Mesodermal cell (in vitro differentiated cells): ENCODE results near the gene TIMM9.
A peak's percentile ranks its signal among the peaks of the same experiment; 100 is the strongest.

Source experiments
- H3K27ac ChIP-seq: 2 replicates; pipeline ENCODE4 v1.7.0; 2013; ENCODE audit warnings: mild to moderate bottlenecking, low read depth, low read length, moderate library complexity; ENCODE audit not compliant: severe bottlenecking
- H3K36me3 ChIP-seq: 2 replicates; pipeline ENCODE4 v1.7.1; 2013; ENCODE audit warnings: mild to moderate bottlenecking, low read length, moderate library complexity; ENCODE audit not compliant: control insufficient read depth, insufficient read depth
- H3K4me1 ChIP-seq: one replicate; pipeline ENCODE4 v1.7.1; 2013; ENCODE audit warnings: mild to moderate bottlenecking, low read length; ENCODE audit not compliant: insufficient read depth, control insufficient read depth, poor library complexity, severe bottlenecking
- H3K4me3 ChIP-seq: 2 replicates; pipeline ENCODE4 v1.7.0; 2013; ENCODE audit warnings: low read length, control low read depth, mild to moderate bottlenecking; ENCODE audit not compliant: insufficient read depth, poor library complexity, severe bottlenecking; ENCODE audit errors: extremely low read depth
- H3K9me3 ChIP-seq: 2 replicates; pipeline ENCODE4 v1.7.1; 2013; ENCODE audit warnings: mild to moderate bottlenecking, low read length, moderate library complexity; ENCODE audit not compliant: control insufficient read depth
- WGBS, 2 experiments: methylation state at CpG; one replicate each; pipeline ENCODE4 v1.1.5; 2013; ENCODE audit warnings: missing lambda C conversion rate in 2 of 2; ENCODE audit not compliant: insufficient coverage in 2 of 2; 5-methylcytosine and 5-hydroxymethylcytosine counted together

Gene TIMM9

DNA sequence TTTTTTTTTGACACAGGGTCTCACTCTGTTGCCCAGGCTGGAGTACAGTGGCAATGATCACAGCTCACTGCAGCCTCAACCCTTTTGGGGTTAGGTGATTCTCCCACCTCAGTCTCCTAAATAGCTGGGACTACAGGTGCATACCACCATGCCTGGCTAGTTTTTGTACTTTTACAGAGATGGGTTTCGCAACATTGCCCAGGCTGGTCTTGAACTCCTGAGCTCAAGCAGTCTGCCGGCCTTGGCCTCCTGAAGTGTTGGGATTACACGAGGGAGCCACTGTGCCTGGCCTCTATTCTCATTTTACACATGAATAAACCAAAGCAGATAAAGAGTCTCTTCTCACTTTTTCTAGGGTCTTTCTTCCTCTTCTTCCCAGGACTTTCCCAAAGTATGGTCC, 28.4 kb downstream of the TIMM9 start:
- Histone ChIP-seq H3K36me3 (no peaks in the 10 kb centered on the region), H3K27ac (no peak overlapping the region), H3K4me3 (no peak overlapping the region), H3K4me1 (no peaks in the 10 kb centered on the region), H3K9me3 (no peaks in the 10 kb centered on the region)
- WGBS, 2 experiments: 86 to 88% methylated on average over 3 of the region's 3 CpGs

- H3K4me1 ChIP-seq: no peaks in the 10 kb centered on the region
- no peak overlapping the region for H3K4me3 ChIP-seq
- no peaks in the 10 kb centered on the region for H3K36me3 ChIP-seq
Observed at GRCh38 chr14:58398495-58398894, 28.8 kb downstream of the TIMM9 start.

DNA sequence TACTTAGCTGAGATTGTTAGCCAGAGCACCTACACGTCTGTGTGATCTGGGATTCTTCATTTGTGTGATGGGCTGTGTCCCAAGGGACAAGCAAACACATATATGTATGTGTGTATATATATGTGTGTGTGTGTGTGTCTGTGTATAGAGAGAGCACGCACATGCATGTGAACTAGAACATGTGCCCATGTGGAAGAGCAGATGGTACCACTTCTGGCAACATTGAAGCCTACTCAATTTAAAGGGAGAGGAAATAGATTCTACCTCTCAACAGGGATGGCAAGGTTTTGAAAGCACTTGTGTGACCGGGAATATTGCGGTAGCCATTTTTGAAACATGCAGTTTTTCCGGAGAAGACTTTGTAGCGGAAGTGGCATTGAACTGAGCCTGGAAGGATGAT, 30.2 kb downstream of the TIMM9 start:
- 89 to 96% methylated on average over 5 to 6 of the region's 6 CpGs for WGBS, 2 experiments

More at GRCh38 chr14:58398495-58398894, 28.8 kb downstream of the TIMM9 start:
- Histone ChIP-seq H3K27ac (no peak overlapping the region), H3K9me3 (no peaks in the 10 kb centered on the region)

GRCh38 chr14:58395812-58396788, 31.2 kb downstream of the TIMM9 start, which contains the start of gene TOMM20L:
Gene TOMM20L (plus strand): TSS chr14:58395930. CDS start chr14:58395958, 28 bp downstream.
- H3K27ac ChIP-seq: no peak within 1 kb of the TSS
- 11 to 13% methylated on average over 56 to 67 of the region's 86 CpGs for WGBS, 2 experiments
- H3K9me3 ChIP-seq: no peaks in the 10 kb centered on the region
- no peaks in the 10 kb centered on the region for H3K36me3 ChIP-seq
- H3K4me3 ChIP-seq: peak within 1 kb of the TSS; percentile 31
- no peaks in the 10 kb centered on the region for H3K4me1 ChIP-seq

More for the DNA sequence above, 30.2 kb downstream of the TIMM9 start:
- no peak overlapping the region for H3K4me3 ChIP-seq
- H3K9me3 ChIP-seq: no peaks in the 10 kb centered on the region
- H3K36me3 ChIP-seq: no peaks in the 10 kb centered on the region
- no peaks in the 10 kb centered on the region for H3K4me1 ChIP-seq
- H3K27ac ChIP-seq: no peak overlapping the region

- Histone ChIP-seq H3K4me3 (peak overlapping the region; percentile 31), H3K27ac (no peak overlapping the region), H3K9me3 (no peaks in the 10 kb centered on the region), H3K36me3 (no peaks in the 10 kb centered on the region), H3K4me1 (no peaks in the 10 kb centered on the region)
- WGBS, 2 experiments: 13 to 14% methylated on average over 10 of the region's 10 CpGs
Observed at GRCh38 chr14:58395562-58395811, 31.8 kb downstream of the TIMM9 start.

DNA sequence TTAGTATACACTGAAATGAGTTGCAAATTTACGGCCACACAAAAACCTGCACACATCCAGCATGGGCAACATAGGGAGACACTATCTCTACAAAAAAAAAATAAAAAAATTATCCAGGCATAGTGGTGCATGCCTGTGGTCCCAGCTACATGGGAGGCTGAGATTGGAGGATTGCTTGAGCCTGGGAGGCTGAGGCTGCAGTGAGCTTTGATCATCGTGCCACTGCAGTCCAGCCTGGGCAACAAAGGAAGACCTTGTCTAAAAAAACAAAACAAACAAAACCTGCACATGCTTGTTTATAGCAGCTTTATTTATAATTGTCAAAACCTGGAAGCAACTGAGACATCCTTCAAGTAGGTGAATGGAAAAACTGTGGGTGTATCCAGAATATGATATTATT, 36.5 kb downstream of the TIMM9 start:
- H3K4me1 ChIP-seq: no peaks in the 10 kb centered on the region
- 80 to 100% methylated on average over 1 of the region's 2 CpGs for WGBS, 2 experiments

DNA sequence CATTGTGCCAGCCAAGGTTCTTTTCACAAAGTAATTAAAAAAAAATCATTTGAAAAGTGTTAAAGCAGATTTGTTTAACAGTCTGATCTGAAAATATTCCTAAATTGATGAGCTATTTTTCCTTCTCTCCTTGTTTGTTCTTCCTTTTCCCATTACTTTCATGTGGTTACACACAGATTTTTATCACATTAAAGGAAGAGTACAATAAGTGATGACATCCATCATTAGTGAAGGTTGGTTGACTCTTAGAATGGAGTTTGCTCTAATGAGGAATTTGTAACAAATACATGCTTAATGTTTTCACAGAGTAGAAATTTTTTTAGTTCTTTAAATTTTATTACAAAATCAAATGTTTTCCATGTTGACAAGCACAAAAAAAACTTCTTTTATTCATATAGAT, 50.5 kb downstream of the TIMM9 start:
- H3K36me3 ChIP-seq: peaks cover 44% of the 10 kb centered on the region
- no peak overlapping the region for H3K27ac ChIP-seq
- no peaks in the 10 kb centered on the region for H3K9me3 ChIP-seq
- no peaks in the 10 kb centered on the region for H3K4me1 ChIP-seq
- H3K4me3 ChIP-seq: no peak overlapping the region

More for the DNA sequence above, 36.5 kb downstream of the TIMM9 start:
- Histone ChIP-seq H3K4me3 (no peak overlapping the region), H3K9me3 (no peaks in the 10 kb centered on the region), H3K36me3 (peaks cover under 1% of the 10 kb centered on the region), H3K27ac (no peak overlapping the region)

- H3K9me3 ChIP-seq: no peaks in the 10 kb centered on the region
- H3K4me3 ChIP-seq: no peak overlapping the region
- no peak overlapping the region for H3K27ac ChIP-seq
- no peaks in the 10 kb centered on the region for H3K4me1 ChIP-seq
- H3K36me3 ChIP-seq: peaks cover 47% of the 10 kb centered on the region
- WGBS, 2 experiments: 100% methylated on average over 1 of the region's 1 CpG
Observed at GRCh38 chr14:58368956-58369355, 58.4 kb downstream of the TIMM9 start.

- H3K27ac ChIP-seq: no peak overlapping the region
- no peaks in the 10 kb centered on the region for H3K9me3 ChIP-seq
- WGBS, 2 experiments: 100% methylated on average over 1 to 2 of the region's 3 CpGs
- no peaks in the 10 kb centered on the region for H3K4me1 ChIP-seq
- H3K36me3 ChIP-seq: peaks cover 45% of the 10 kb centered on the region
- no peak overlapping the region for H3K4me3 ChIP-seq
Observed at GRCh38 chr14:58367296-58367695, 60.0 kb downstream of the TIMM9 start.

- peaks cover 50% of the 10 kb centered on the region for H3K36me3 ChIP-seq
- H3K9me3 ChIP-seq: no peaks in the 10 kb centered on the region
- H3K4me3 ChIP-seq: no peak overlapping the region
- 94 to 100% methylated on average over 2 to 4 of the region's 4 CpGs for WGBS, 2 experiments
- no peak overlapping the region for H3K27ac ChIP-seq
- H3K4me1 ChIP-seq: no peaks in the 10 kb centered on the region
Observed at GRCh38 chr14:58364316-58364715, 63.0 kb downstream of the TIMM9 start.

DNA sequence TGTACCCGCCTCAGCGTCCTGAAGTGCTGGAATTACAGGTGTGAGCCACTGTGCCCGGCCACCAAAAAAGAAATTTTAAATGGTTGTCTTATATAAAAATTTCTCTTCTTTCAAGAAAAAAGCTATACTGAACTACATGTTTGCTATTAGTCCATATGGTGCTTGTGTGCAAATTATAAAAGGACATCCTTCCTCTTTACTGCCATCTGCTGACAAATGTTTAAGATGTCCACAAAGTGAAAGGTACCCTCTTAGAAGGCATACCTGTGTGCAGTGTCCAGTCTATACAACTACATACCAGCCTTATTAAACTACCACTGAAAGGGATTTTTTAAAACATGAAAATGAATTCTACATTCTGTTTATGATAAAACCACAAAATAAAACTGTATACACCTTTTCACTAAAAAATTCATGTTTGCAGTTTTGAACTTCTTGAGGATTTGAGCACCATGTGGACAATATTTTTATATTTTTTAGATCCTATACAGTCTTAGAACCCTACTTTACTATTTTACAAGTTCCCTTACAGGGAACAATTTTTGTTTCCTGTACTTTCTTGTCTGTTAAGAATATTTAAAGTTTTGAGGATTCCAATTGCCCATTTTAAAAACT, 64.4 kb downstream of the TIMM9 start:
- no peaks in the 10 kb centered on the region for H3K4me1 ChIP-seq
- no peaks in the 10 kb centered on the region for H3K9me3 ChIP-seq
- H3K36me3 ChIP-seq: peaks cover 53% of the 10 kb centered on the region
- H3K27ac ChIP-seq: no peak overlapping the region
- H3K4me3 ChIP-seq: no peak overlapping the region
- 100% methylated on average over 1 of the region's 3 CpGs; no CpG with 5 or more reads in 1 of the 2 experiments for WGBS, 2 experiments
